ENCODE data around the gene RNF215.
A peak's percentile ranks its signal among the peaks of the same experiment; 100 is the strongest.
"Not testable (repeated sequence)": the region's sequence is repeated elsewhere in the genome, so short reads cannot be mapped to it uniquely, and the experiment has no call there.

RNF215 gene

GRCh38 chr22:30357650-30358215 is 29.5 kb downstream of the RNF215 start:
- no peak for DNase-seq

GRCh38 chr22:30357236-30357570 is 30.0 kb downstream of the RNF215 start:
- peak in 2 of 4 experiments; percentile 5 to 14 for DNase-seq

GRCh38 chr22:30356449-30357235 is 30.6 kb downstream of the RNF215 start, which contains the start of the genes CCDC157 and SF3A1:
Gene CCDC157, plus strand, starts transcription at chr22:30357007. Its CDS starts 8,994 bp downstream, at chr22:30366001.
Gene SF3A1, minus strand, starts transcription at chr22:30356894. Its CDS starts 102 bp downstream, at chr22:30356792.
- peak; percentile 94 to 97 (median 96) for DNase-seq

GRCh38 chr22:30354644-30355043 is 32.6 kb downstream of the RNF215 start:
- DNase-seq: no peak

- DNase-seq: no peak
Observed at GRCh38 chr22:30351226-30351625, 36.0 kb downstream of the RNF215 start.

- DNase-seq: peak in 2 of 4 experiments; percentile 28 to 34
Observed at GRCh38 chr22:30348809-30349208, 38.4 kb downstream of the RNF215 start.

GRCh38 chr22:30348404-30348803 is 38.8 kb downstream of the RNF215 start:
- DNase-seq: no peak

GRCh38 chr22:30347255-30347892 is 39.8 kb downstream of the RNF215 start:
- DNase-seq: no peak

GRCh38 chr22:30344447-30345200 is 42.6 kb downstream of the RNF215 start:
- DNase-seq: no peak

- DNase-seq: no peak
Observed at GRCh38 chr22:30340911-30341685, 46.1 kb downstream of the RNF215 start.

GRCh38 chr22:30338802-30339201 is 48.4 kb downstream of the RNF215 start:
- DNase-seq: no peak

GRCh38 chr22:30338341-30338740 is 48.9 kb downstream of the RNF215 start:
- DNase-seq: not testable (repeated sequence)

GRCh38 chr22:30337461-30337778 is 49.8 kb downstream of the RNF215 start:
- DNase-seq: no peak

- no peak for DNase-seq
Observed at GRCh38 chr22:30336752-30337460, 50.3 kb downstream of the RNF215 start.

- no peak for DNase-seq
Observed at GRCh38 chr22:30335236-30335635, 52.0 kb downstream of the RNF215 start.

GRCh38 chr22:30334646-30335045 is 52.6 kb downstream of the RNF215 start:
- no peak for DNase-seq

- DNase-seq: no peak
Observed at GRCh38 chr22:30333707-30334087, 53.5 kb downstream of the RNF215 start.

- no peak for DNase-seq
Observed at GRCh38 chr22:30332994-30333706, 54.1 kb downstream of the RNF215 start.

GRCh38 chr22:30332551-30332950 is 54.7 kb downstream of the RNF215 start:
- DNase-seq: no peak

All from suppressor macrophage (primary cell).